WTC11 (cell line): ENCODE results near the gene TLX2. TPM values are rescaled to one million over a fixed set of nuclear protein-coding genes. Genes with fewer than 3 reads are reported as not detected.

Experiments
- ATAC-seq: fragments of 200-7000 bp; cut with Tn5 transposase; 2 replicates; pipeline ENCODE4 v1.10.0; 2021; ENCODE audit warnings: mild to moderate bottlenecking, moderate library complexity
- CTCF ChIA-PET: fragments of 300-600 bp; sonication (Branson Sonifier 250); formaldehyde crosslinking; loops from one replicate; lab custom pipeline; 2021; ENCODE audit warnings: antibody characterized with exemption; lab: Charles Lee
- POLR2A ChIA-PET: fragments of 350-600 bp; sonication (Branson Sonifier 250); formaldehyde crosslinking; loops from one replicate; lab custom pipeline; 2021; ENCODE audit warnings: antibody characterized with exemption; lab: Charles Lee
- DNase-seq: peaks from one replicate; pipeline ENCODE4 v3.0.0; 2021; ENCODE audit warnings: low spot score
- H3K27ac Mint-ChIP-seq: 2 replicates; pipeline ENCODE4 v1.8.0; 2021; ENCODE audit warnings: mixed read lengths
- H3K27me3 Mint-ChIP-seq: 2 replicates; pipeline ENCODE4 v1.8.0; 2021; ENCODE audit warnings: low read depth, mild to moderate bottlenecking, moderate library complexity, mixed read lengths
- H3K36me3 Mint-ChIP-seq: 2 replicates; pipeline ENCODE4 v1.8.0; 2021; ENCODE audit warnings: mixed read lengths
- H3K4me1 Mint-ChIP-seq: 2 replicates; pipeline ENCODE4 v1.8.0; 2022; ENCODE audit warnings: mixed read lengths
- H3K4me3 Mint-ChIP-seq: 2 replicates; pipeline ENCODE4 v1.8.0; 2021; ENCODE audit warnings: mild to moderate bottlenecking, moderate library complexity, mixed read lengths
- H3K9me3 Mint-ChIP-seq: 2 replicates; pipeline ENCODE4 v1.8.0; 2021; ENCODE audit warnings: mixed read lengths
- AFF4 ChIP-seq: sonication (generic); formaldehyde crosslinking; IDR thresholded peaks from 2 replicates; pipeline ENCODE4 v1.8.1; 2023; ENCODE audit warnings: mild to moderate bottlenecking, missing genetic modification reagents, borderline replicate concordance
- ATF1 ChIP-seq: sonication (generic); formaldehyde crosslinking; IDR thresholded peaks from 2 replicates; pipeline ENCODE4 v1.8.1; 2023; ENCODE audit warnings: mild to moderate bottlenecking, moderate library complexity, missing genetic modification reagents
- ATF3 ChIP-seq: sonication (generic); formaldehyde crosslinking; conservative IDR thresholded peaks from 2 replicates; pipeline ENCODE4 v1.8.1; 2022; ENCODE audit warnings: mild to moderate bottlenecking, missing genetic modification reagents
- CTCF ChIP-seq: fragments of 200-600 bp; IDR thresholded peaks from 2 replicates; pipeline ENCODE4 v1.8.0; 2022; ENCODE audit warnings: antibody characterized with exemption
- E2F5 ChIP-seq: sonication (generic); formaldehyde crosslinking; IDR thresholded peaks from 2 replicates; pipeline ENCODE4 v1.8.1; 2022; ENCODE audit warnings: mild to moderate bottlenecking, moderate library complexity, missing genetic modification reagents
- EMX1 ChIP-seq: fragments of 250-450 bp; sonication (Bioruptor Pico); IDR thresholded peaks from 2 replicates; pipeline ENCODE4 v1.8.0; 2021; ENCODE audit warnings: mild to moderate bottlenecking
- FOXJ3 ChIP-seq: sonication (generic); formaldehyde crosslinking; IDR thresholded peaks from 2 replicates; pipeline ENCODE4 v1.9.0; 2021; ENCODE audit warnings: missing genetic modification reagents, mild to moderate bottlenecking, borderline replicate concordance
- GABPB1 ChIP-seq: sonication (generic); formaldehyde crosslinking; IDR thresholded peaks from 2 replicates; pipeline ENCODE4 v1.8.1; 2023; ENCODE audit warnings: mild to moderate bottlenecking, missing genetic modification reagents
- GRHL2 ChIP-seq: fragments of 250-450 bp; sonication (Bioruptor Pico); IDR thresholded peaks from 2 replicates; pipeline ENCODE4 v1.8.0; 2022; ENCODE audit warnings: mild to moderate bottlenecking, moderate library complexity; ENCODE audit not compliant: insufficient replicate concordance, severe bottlenecking
- GTF2I ChIP-seq: fragments of 250-450 bp; sonication (Bioruptor Pico); conservative IDR thresholded peaks from 2 replicates; pipeline ENCODE4 v1.4.0; 2021; ENCODE audit warnings: mild to moderate bottlenecking
- HMGA2 ChIP-seq: fragments of 250-450 bp; sonication (Bioruptor Pico); IDR thresholded peaks from 2 replicates; pipeline ENCODE4 v1.4.0; 2021; ENCODE audit warnings: mild to moderate bottlenecking, moderate library complexity
- KAT7 ChIP-seq: sonication (generic); formaldehyde crosslinking; IDR thresholded peaks from 2 replicates; pipeline ENCODE4 v1.8.1; 2023; ENCODE audit warnings: missing genetic modification reagents, mild to moderate bottlenecking, borderline replicate concordance
- NR3C1 ChIP-seq: sonication (generic); formaldehyde crosslinking; conservative IDR thresholded peaks from 2 replicates; pipeline ENCODE4 v1.8.1; 2023; ENCODE audit warnings: low read depth, mild to moderate bottlenecking, missing genetic modification reagents
- PRRX2 ChIP-seq: fragments of 250-450 bp; sonication (Bioruptor Pico); IDR thresholded peaks from 2 replicates; pipeline ENCODE4 v1.8.0; 2021; ENCODE audit warnings: mild to moderate bottlenecking
- SP1 ChIP-seq: sonication (generic); formaldehyde crosslinking; conservative IDR thresholded peaks from 2 replicates; pipeline ENCODE4 v1.8.1; 2022; ENCODE audit warnings: missing genetic modification reagents
- ZNF121 ChIP-seq: sonication (generic); formaldehyde crosslinking; IDR thresholded peaks from 2 replicates; pipeline ENCODE4 v1.8.0; 2023; ENCODE audit warnings: missing genetic modification reagents
- ZNF232 ChIP-seq: sonication (generic); formaldehyde crosslinking; IDR thresholded peaks from 2 replicates; pipeline ENCODE4 v1.8.0; 2022; ENCODE audit warnings: mild to moderate bottlenecking, missing genetic modification reagents
- ZNF281 ChIP-seq: sonication (generic); formaldehyde crosslinking; IDR thresholded peaks from 2 replicates; pipeline ENCODE4 v1.8.0; 2023; ENCODE audit warnings: mild to moderate bottlenecking, missing genetic modification reagents
- ZNF396 ChIP-seq: fragments of 250-450 bp; sonication (Bioruptor Pico); IDR thresholded peaks from 2 replicates; pipeline ENCODE4 v1.8.0; 2021; ENCODE audit warnings: mild to moderate bottlenecking, moderate library complexity, borderline replicate concordance
- ZNF532 ChIP-seq: fragments of 250-450 bp; sonication (Bioruptor Pico); IDR thresholded peaks from 2 replicates; pipeline ENCODE4 v1.9.0; 2021; ENCODE audit warnings: mild to moderate bottlenecking, borderline replicate concordance
- ZNF671 ChIP-seq: fragments of 250-450 bp; sonication (Bioruptor Pico); IDR thresholded peaks from 2 replicates; pipeline ENCODE4 v1.8.0; 2021; ENCODE audit warnings: mild to moderate bottlenecking
- total RNA-seq: library from RNA; stranded (reverse); gene quantifications from 3 replicates; pipeline ENCODE4 v1.2.3, GENCODE V29; 2021

The TLX2 gene
- total RNA-seq, 1 experiment from 2014 or later, result 0.26 TPM

- H3K4me1 Mint-ChIP-seq, result peaks cover 6% of the 10 kb centered on the region
- H3K4me3 Mint-ChIP-seq, result no peak overlapping the region
- H3K27ac Mint-ChIP-seq, result no peak overlapping the region
- no peak for DNase-seq
- CTCF ChIA-PET, result no interaction called here
- ATAC-seq, result no peak
- peaks cover 24% of the 10 kb centered on the region for H3K36me3 Mint-ChIP-seq
- no peaks in the 10 kb centered on the region for H3K27me3 Mint-ChIP-seq
- POLR2A ChIA-PET, result no interaction called here
- no peaks in the 10 kb centered on the region for H3K9me3 Mint-ChIP-seq
- TF ChIP-seq HMGA2 (CRISPR knock-in tag), result no peak
- TF ChIP-seq ZNF671 (CRISPR knock-in tag), result no peak
- TF ChIP-seq ZNF232 (CRISPR knock-in tag), result no peak
- no peak for TF ChIP-seq EMX1 (CRISPR knock-in tag)
- TF ChIP-seq ATF1 (CRISPR knock-in tag), result no peak
- no peak for TF ChIP-seq ZNF396 (CRISPR knock-in tag)
- no peak for TF ChIP-seq GRHL2
- no peak for TF ChIP-seq ATF3 (CRISPR knock-in tag)
- no peak for TF ChIP-seq PRRX2 (CRISPR knock-in tag)
- no peak for TF ChIP-seq NR3C1 (CRISPR knock-in tag)
- TF ChIP-seq ZNF281 (CRISPR knock-in tag), result no peak
- TF ChIP-seq GTF2I (CRISPR knock-in tag), result no peak
- TF ChIP-seq SP1 (CRISPR knock-in tag), result no peak
- TF ChIP-seq KAT7 (CRISPR knock-in tag), result no peak
- TF ChIP-seq FOXJ3 (CRISPR knock-in tag), result no peak
- no peak for TF ChIP-seq AFF4 (CRISPR knock-in tag)
- TF ChIP-seq, all 79 proteins: peak for 0
These were observed 28.1 kb upstream of the TLX2 start for GRCh38 chr2:74486141-74486540.

- Mint-ChIP-seq H3K27ac (no peak overlapping the region), H3K27me3 (no peaks in the 10 kb centered on the region), H3K9me3 (no peaks in the 10 kb centered on the region), H3K36me3 (peaks cover 45% of the 10 kb centered on the region), H3K4me1 (no peaks in the 10 kb centered on the region), H3K4me3 (no peak overlapping the region)
- ATAC-seq (peak; percentile 38; the same call in 1 of the 2 replicates), DNase-seq (no peak)
- ChIA-PET CTCF (interaction anchor here (1.0 to 1.1 kb wide), 2 partner anchors 9 to 84 kb away, joined by 3 to 4 read pairs; no protein-coding TSS in a partner anchor), POLR2A (no interaction called here)
- TF ChIP-seq CTCF (no peak), ZNF121 (0 out of 2 replicates have a peak, but pooled peaks have one; percentile 51), ZNF532 (CRISPR knock-in tag) (no peak), E2F5 (no peak), GABPB1 (peak; percentile 56), KAT7 (CRISPR knock-in tag) (no peak), PRRX2 (CRISPR knock-in tag) (no peak)
These were observed 25.4 kb upstream of the TLX2 start for GRCh38 chr2:74488643-74489481.
